T1000 (cell line): ENCODE measurements around the gene ZNF865.

Experiments used
- DNase-seq: peaks from one replicate; lab custom pipeline; 2025; ENCODE audit warnings: mixed read lengths; lab: John Stamatoyannopoulos, UW

The ZNF865 gene

GRCh38 chr19:55644842-55645511 lies 39.5 kb downstream of the ZNF865 start:
- no peak for DNase-seq

GRCh38 chr19:55645512-55645881 lies 40.0 kb downstream of the ZNF865 start:
- DNase-seq = no peak

GRCh38 chr19:55646889-55647731 lies 41.7 kb downstream of the ZNF865 start:
- no peak for DNase-seq

DNA sequence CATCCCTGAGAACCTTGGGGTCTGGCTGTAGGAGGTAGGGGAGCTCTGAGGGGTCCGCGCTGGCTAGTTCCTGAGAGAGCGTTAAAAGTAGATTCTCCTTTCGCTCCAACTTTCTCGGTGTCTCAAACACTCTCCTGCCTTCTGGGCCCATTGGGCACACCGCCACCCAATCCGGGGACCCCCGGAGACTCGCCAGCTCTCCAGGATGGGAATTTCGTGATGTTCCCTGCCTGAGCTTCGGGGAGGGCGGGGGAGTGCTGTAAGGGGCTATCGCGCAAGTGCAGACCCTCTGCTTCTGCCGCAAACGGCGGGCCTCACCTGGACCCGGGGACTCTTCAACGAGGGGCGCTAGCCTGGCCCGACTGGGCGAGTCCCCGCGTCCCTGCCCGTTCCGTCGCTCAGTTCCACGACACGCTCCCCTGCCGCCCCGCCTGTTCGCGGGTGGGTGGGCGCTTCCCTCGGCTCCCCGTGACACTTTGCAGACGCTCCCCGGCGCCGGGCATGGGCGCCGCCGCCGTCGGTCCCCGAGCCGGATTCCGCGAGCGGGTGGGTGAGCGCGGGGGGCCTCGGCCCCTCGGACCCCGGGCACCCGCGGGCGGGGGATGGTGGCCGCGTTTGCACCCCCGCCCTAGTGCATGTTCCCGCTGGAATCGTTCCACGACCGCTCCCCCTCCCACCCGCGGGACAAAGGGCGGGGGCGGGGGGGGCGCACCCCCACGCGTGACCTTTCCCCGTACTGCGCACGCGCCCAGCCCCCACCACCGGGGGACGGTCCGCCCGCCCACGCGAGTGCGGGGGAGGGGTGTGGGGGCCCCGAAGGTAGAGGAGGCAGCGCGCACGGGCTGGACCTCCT lies 42.5 kb downstream of the ZNF865 start, which contains the start of gene CCDC106:
Gene CCDC106 (plus strand): TSS at position 481 of the 853 bp plus-strand sequence. CDS start 835 bp downstream, outside the sequence.
- peak; percentile 45 for DNase-seq

GRCh38 chr19:55648585-55649267 lies 43.3 kb downstream of the ZNF865 start:
- DNase-seq = no peak

- DNase-seq = no peak
These were observed 44.0 kb downstream of the ZNF865 start for GRCh38 chr19:55649268-55650125.

DNA sequence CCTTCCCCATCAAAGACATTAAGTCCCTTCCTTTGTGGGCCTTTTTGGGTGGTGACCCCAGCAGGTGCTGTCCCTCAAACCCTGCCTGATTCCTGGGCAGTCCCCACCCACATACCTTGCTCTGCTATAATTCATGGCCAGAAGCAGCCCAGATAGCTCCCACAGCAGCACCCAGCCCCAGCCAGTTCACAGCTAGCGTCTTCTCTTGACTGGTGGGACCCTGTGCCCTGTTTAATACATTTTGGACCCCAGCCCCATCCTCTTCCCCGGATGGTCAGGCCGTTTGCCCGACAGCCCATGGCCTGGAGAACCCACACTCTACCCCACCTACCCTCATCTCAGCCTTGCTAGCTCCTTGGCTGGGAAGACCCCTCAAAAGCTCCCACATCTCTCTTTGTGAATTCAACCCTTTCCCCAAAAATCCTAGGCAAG lies 44.7 kb downstream of the ZNF865 start:
- DNase-seq = no peak

DNA sequence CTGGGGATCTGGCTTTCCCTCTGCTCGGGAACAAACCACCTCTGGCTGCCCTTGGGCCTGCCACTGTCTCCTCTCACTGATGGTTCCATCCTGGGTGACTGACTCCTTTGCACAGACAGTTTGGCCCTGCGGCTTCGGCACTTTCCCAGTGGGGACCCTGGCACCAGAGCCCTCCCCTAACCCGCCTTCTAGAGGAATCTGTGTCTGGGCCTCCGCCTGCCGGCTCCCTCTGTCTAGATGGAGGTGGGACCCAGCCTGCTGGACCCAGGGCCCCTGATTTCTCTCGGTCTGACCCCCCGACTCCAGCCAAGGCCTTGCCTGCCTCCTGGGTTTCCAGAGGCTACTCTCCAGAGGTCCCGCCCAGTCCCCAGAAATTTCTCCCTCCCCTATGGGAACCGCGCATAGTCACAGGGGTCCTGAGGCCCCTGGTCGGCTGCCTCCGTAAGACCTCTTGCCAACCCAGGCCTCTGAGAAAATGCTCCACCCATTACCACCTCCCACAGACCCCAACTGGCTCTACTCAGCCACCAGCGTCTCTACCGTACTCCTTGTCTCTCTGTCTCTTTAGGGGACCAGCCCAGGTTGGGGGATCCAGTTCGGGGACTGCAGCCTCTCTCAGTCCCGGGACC lies 45.3 kb downstream of the ZNF865 start:
- no peak for DNase-seq

DNA sequence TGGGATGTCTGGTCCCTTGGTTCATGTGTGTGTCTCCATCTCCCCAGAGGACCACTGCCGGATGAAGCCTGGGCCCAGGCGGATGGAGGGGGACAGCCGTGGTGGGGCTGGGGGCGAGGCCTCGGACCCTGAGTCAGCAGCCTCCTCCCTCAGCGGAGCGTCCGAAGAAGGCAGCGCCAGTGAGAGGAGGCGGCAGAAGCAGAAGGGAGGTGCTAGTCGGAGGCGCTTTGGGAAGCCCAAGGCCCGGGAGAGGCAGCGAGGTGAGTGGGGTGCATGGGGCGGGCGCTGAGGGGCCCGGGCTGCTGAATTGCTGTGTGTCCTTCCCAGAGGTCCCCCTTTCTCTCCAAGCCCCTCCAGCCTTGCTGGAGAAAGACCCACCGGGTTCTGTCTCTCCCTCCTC lies 45.8 kb downstream of the ZNF865 start:
- DNase-seq = no peak

- no peak for DNase-seq
These were observed 47.1 kb downstream of the ZNF865 start for GRCh38 chr19:55652311-55653128.

DNA sequence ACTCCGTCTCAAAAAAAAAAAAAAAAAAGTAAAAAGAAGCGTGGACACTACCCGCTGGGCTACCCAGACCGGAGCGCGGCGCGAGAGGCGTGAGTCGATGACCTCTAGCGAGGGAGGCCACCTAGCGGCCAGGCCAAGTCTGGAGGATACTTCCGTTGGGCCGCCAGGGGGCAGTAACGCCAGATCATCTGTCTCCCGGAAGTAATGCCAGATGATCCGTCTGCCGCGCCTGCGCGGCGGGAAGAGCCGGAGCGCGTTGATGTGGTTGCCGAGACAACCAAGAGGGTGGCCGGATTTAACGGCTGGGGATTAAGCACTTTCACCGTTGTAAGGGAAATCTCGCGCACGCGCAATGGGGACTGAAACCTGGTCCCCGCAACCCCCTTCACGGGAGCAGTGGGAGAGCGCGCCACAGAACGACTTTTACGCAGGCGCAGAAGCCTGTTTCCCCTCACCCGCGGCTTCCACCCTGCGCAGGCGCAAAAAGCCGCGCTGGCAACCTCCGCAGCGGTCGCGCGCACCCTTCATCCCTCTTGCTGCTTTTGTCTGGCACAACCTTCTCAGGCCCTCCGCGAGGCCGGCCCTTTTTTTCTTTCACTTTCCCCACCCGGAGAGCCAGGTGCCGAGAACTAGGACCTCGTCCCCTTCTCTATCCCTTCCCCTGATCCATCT lies 48.3 kb downstream of the ZNF865 start:
- DNase-seq = peak; percentile 95

DNA sequence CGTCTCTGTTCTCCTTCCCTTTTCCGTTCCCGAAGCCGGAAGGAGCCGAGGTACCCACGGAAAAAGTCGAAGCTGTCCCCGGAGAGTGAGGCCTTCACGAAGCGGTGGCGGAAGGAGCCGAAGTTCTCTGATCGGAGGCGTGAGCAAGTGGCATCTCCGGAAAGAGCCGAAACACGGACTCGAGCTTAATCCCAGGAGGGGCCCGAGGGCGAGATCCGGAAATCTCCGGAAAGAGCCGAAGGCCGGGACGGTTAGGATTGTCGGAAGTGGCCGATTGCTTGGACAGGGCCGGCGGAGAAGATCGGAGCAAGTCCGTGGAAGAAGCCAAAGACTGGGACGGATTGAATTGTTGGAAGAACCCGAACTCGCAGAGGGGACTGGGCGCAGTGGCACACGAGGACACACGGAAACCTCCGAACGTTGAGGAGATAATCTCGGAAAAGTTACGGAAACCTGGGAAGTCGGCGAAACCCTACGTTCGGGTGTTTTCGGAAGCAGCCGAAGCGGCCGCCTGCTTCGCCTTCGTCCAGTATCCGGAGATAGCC lies 48.9 kb downstream of the ZNF865 start:
- peak; percentile 97 for DNase-seq

DNA sequence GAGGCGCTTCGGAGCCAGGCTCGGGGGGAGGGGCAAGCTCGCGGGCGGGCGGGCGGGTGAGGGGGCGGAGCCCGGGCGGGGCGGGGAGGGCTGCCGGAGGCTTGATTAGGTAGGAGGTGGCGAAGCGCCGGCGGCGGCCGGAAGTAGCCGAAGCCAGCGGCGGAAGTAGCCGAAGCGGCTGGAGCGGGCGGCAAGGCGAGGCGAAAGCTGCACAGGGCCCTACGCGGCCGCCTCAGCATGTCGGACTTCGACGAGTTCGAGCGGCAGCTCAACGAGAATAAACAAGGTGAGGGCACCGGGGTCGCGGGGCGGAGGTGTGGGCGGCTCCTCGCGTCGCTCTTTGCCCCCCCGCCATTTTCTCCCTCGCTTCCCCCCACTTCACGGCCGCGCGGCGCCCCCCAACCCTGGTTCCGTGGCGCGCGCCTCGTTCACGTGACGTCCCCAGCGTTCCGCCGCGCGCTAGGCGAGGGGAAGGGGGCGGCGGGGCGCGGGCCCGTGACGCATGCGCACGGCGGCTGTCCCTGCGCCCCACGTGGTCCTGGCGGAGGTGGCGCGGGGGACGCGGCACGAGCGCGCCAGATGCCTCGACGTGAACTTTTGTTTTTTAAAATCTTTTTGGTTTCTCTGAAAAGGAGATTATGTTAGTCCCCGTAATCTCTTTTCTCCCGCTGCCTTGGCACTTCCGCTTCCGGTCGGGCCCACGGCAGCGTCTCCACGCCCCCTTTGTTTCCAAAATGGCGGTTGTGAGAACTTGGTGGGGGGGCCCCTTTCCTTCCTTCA lies 49.6 kb downstream of the ZNF865 start, which contains the start of gene U2AF2:
Gene U2AF2 (plus strand): TSS at position 168 of the 780 bp plus-strand sequence. CDS start 70 bp downstream, at position 238.
- peak; percentile 88 for DNase-seq

- DNase-seq = no peak
These were observed 50.2 kb downstream of the ZNF865 start for GRCh38 chr19:55655648-55656040.

DNA sequence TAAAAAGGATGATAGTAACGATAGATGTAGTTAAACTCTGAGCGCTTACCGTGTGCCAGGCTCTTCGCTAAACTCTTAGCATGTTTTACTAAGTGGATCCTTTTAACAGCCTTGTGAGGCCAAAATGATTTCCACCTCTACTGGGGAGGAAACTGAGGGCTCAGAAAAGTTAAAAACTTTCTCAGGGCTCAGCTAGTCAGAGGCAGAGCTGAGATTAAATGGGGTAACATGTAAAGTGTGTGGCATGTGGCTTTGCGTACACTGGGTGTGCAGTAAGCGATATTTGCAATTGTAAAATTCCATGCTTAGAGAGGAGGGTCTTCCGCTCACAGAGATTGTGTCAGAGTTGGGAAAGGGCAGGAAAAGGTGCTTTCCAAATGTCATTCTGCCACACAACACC lies 51.1 kb downstream of the ZNF865 start:
- no peak for DNase-seq

DNA sequence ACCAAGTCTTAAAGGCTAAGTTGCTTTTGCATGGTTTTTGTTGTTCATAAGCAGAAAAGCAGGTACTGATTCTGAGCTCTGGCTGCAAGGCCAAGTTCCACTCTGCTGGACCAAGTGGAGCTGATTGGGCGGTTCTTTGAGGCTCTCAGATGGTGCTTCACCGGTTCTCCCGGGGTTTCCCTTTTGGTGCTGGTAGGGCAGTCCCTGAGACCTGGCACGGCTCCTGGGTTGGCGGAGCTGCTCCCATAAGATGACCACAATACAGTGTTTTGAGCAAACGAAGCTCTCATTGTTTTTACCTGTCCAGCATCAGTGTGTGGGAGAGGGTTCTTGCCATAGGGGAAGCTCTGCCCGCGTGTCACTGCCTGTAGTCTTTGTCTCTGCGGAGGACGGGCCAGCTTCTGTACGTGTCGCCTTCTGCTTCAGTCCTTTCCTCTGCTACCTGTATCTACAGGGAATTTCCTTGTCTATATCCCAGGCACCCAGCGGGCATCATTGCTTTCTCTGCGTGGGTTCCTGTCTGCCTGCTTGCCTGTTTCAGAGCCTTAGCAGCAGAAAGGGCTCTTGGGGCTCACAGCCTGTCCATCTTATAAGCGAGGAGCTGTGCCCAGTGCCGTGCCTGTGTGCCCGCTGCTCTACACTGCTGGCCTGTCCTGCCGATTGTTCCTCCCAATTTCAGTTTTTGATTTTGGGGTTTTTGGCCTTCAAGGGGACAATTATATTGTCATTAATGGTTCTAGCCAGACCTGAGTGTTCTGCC lies 51.7 kb downstream of the ZNF865 start:
- DNase-seq = no peak
